Heart left ventricle (tissue), 13 donors: ENCODE measurements around the gene RIPK4.

Experiments used
- POLR2A ChIP-seq, 2 donors: fragments of 450-650 bp; IDR thresholded peaks; one replicate each; pipeline ENCODE4 v1.6.1; 2017; ENCODE audit warnings: antibody characterized with exemption in 2 of 2, mild to moderate bottlenecking in 2 of 2, moderate library complexity in 2 of 2
- TF ChIP-seq, protein P1 (sequence below), 12 donors: fragments of 200-600 bp; sonication (generic) in 4 of 12; IDR thresholded peaks; one replicate each; pipeline versions ENCODE4 v1.5.0 to v1.8.0; 2018 to 2022; ENCODE audit warnings: antibody characterized with exemption in 12 of 12, mild to moderate bottlenecking in 5 of 12
- donor health status: ischemic (EF 13 %, LVEDD 7.1; RV severe dilation, severe dysfunction).
- donor health status: DM: no; HTN: yes; CAD: no.
- donor health status: DM: no; HTN: no; CAD: no.
- donor health status: ischemic (EF 25% LVEDD 6.9; RV normal size, moderate dysfunction).
- donor health status: ischemic (EF 25% LVEDD 5.7; RV mildly dilated, moderate dysfunction).
- donor health status: ischemic (EF 35%, LVEDD 5.7; RV mildly dilated, moderate dysfunction).
- donor health status: nonischemic (EF 11% LVEDD 7.7; RV severe dilation, severe dysfunction).
- donor health status: DM: yes; HTN: yes; CAD: no.
- donor health status: PGD.
- donor health status: ischemic (EF 29% LVEDD 5.4; RV normal size, mild dysfunction).
- donor health status: nonischemic (EF 23%, LVEDD 6.1; RV moderate dilation, normal function).

DNA sequence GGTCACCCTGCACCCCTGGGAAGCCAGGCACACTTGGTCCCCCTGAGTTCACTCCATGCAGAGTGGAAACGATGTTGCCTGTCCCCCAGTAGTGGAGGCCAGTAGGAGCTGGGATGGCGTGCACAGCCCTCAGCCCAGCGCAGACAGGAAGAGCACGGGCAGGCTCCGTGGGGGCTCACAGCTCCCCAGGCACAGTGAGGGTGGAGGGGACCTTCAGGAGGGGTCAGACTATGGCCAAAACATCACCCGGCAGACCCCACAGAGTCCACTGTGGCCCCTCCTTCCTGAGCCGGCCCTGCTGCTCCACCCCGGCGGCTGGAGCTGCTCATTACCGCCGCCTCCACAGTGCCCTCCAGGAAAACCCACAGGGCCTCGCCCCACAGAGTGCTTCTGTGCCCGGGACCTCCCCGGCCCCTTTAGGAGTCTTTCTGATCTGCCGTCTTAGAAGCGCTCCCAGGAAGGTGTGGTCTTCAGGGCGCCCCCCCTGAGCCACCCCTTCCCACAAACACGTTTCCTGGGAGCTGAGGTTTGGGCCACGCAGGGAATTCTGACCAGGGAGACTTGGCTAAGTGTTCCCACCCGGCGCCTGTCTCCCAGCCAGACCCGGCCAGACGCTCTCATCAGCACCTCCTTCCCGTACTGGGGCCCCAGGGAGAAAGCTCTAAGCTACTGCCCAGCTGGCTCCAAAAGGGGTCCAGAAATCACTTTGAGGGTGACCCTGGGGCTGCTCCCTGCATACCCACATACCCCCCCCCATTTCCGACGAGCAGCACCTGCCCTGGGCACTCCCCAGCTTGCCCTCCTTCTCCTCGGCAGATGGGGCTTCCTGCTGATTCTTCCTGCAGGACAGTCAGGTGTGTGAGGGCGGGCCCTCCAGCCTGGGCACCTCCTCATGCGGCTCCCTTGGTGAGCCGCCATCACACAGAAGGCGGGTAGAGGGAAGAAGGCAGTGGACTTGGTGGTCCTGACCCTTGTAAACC, 38.8 kb downstream of the RIPK4 start:
- TF ChIP-seq, protein P1, sequence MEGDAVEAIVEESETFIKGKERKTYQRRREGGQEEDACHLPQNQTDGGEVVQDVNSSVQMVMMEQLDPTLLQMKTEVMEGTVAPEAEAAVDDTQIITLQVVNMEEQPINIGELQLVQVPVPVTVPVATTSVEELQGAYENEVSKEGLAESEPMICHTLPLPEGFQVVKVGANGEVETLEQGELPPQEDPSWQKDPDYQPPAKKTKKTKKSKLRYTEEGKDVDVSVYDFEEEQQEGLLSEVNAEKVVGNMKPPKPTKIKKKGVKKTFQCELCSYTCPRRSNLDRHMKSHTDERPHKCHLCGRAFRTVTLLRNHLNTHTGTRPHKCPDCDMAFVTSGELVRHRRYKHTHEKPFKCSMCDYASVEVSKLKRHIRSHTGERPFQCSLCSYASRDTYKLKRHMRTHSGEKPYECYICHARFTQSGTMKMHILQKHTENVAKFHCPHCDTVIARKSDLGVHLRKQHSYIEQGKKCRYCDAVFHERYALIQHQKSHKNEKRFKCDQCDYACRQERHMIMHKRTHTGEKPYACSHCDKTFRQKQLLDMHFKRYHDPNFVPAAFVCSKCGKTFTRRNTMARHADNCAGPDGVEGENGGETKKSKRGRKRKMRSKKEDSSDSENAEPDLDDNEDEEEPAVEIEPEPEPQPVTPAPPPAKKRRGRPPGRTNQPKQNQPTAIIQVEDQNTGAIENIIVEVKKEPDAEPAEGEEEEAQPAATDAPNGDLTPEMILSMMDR (IDR thresholded peaks at IDR 0.05), result no peak
- no peak for TF ChIP-seq POLR2A (IDR thresholded peaks at IDR 0.05)
